ENCODE results near the gene CACFD1. TPM values are rescaled to one million over a fixed set of nuclear protein-coding genes. Genes with fewer than 3 reads are reported as not detected.

The CACFD1 gene
- polyA plus RNA-seq, 3 donors, result 5.0 to 6.7 (median 5.1) TPM

GRCh38 chr9:133496861-133497842 is 37.4 kb downstream of the CACFD1 start:
- Mint-ChIP-seq H3K9me3 (peaks cover 6 to 19% (median 13%) of the 10 kb centered on the region in 7 donors), H3K4me1 (no peaks in the 10 kb centered on the region), H3K27me3 (ENCODE audit: low read depth in 3 of 3) (peaks cover 0 to 4% (median 2%) of the 10 kb centered on the region in 3 donors), H3K4me3 (no peak overlapping the region), H3K36me3 (no peaks in the 10 kb centered on the region), H3K27ac (no peak overlapping the region)
- H4K20me1 ChIP-seq (ENCODE audit: insufficient read depth, low read length), result no peaks in the 10 kb centered on the region
- H3K79me2 ChIP-seq (ENCODE audit: insufficient read depth, low read length), result no peaks in the 10 kb centered on the region
- WGBS (ENCODE audit: insufficient coverage), result 89% methylated on average over 34 of the region's 35 CpGs
- H3K9me3 ChIP-seq (replicated peaks in 1 of 2; ENCODE audit: control insufficient read depth in 1 of 2, insufficient read depth in 1 of 2, low read length in 2 of 2), result peaks cover 7 to 11% of the 10 kb centered on the region in 2 donors
- no peak for TF ChIP-seq CTCF (IDR thresholded peaks at IDR 0.05)
- intact Hi-C loops (cut with micrococcal nuclease), result no loop called here
- H3K4me1 ChIP-seq (ENCODE audit: control insufficient read depth in 1 of 2, insufficient read depth in 2 of 2, low read length in 2 of 2), result no peaks in the 10 kb centered on the region
- no peak overlapping the region for H3K27ac ChIP-seq (ENCODE audit: low read depth in 1 of 2, low read length in 2 of 2)
- no peak overlapping the region for H3K4me2 ChIP-seq (replicated peaks; ENCODE audit: extremely low read depth, low read length, poor library complexity, severe bottlenecking)
- H3K4me3 ChIP-seq (replicated peaks in 1 of 3; ENCODE audit: low read depth in 2 of 3, low read length in 3 of 3), result no peak overlapping the region
- DNase-seq, result no peak
- no peaks in the 10 kb centered on the region for H3K27me3 ChIP-seq (ENCODE audit: control insufficient read depth in 2 of 2, insufficient read depth in 2 of 2, low read length in 2 of 2)
- no peaks in the 10 kb centered on the region for H3K36me3 ChIP-seq (replicated peaks in 1 of 2; ENCODE audit: control insufficient read depth in 1 of 2, insufficient read depth in 2 of 2, low read length in 2 of 2)
- no peak overlapping the region for H2AFZ ChIP-seq (ENCODE audit: insufficient read depth, low read depth, low read length, poor library complexity, severe bottlenecking)
- no peak overlapping the region for H3K9ac ChIP-seq (ENCODE audit: insufficient read depth, low read length, poor library complexity, severe bottlenecking)

- Histone ChIP-seq H3K27me3 (ENCODE audit: control insufficient read depth in 2 of 2, insufficient read depth in 2 of 2, low read length in 2 of 2) (peaks cover 0 to 2% of the 10 kb centered on the region in 2 donors), H3K4me1 (ENCODE audit: control insufficient read depth in 1 of 2, insufficient read depth in 2 of 2, low read length in 2 of 2) (no peaks in the 10 kb centered on the region), H3K9me3 (replicated peaks in 1 of 2; ENCODE audit: control insufficient read depth in 1 of 2, insufficient read depth in 1 of 2, low read length in 2 of 2) (peaks cover 7 to 16% of the 10 kb centered on the region in 2 donors), H4K20me1 (ENCODE audit: insufficient read depth, low read length) (no peaks in the 10 kb centered on the region), H3K27ac (ENCODE audit: low read depth in 1 of 2, low read length in 2 of 2) (no peak overlapping the region), H3K4me3 (replicated peaks in 1 of 3; ENCODE audit: low read depth in 2 of 3, low read length in 3 of 3) (no peak overlapping the region), H3K4me2 (replicated peaks; ENCODE audit: extremely low read depth, low read length, poor library complexity, severe bottlenecking) (no peak overlapping the region), H2AFZ (ENCODE audit: insufficient read depth, low read depth, low read length, poor library complexity, severe bottlenecking) (no peak overlapping the region), H3K9ac (ENCODE audit: insufficient read depth, low read length, poor library complexity, severe bottlenecking) (no peak overlapping the region), H3K79me2 (ENCODE audit: insufficient read depth, low read length) (no peaks in the 10 kb centered on the region), H3K36me3 (replicated peaks in 1 of 2; ENCODE audit: control insufficient read depth in 1 of 2, insufficient read depth in 2 of 2, low read length in 2 of 2) (no peaks in the 10 kb centered on the region)
- peaks cover 6 to 27% (median 20%) of the 10 kb centered on the region in 7 donors for H3K9me3 Mint-ChIP-seq
- no peak for DNase-seq
- TF ChIP-seq CTCF (IDR thresholded peaks at IDR 0.05), result no peak
- H3K4me3 Mint-ChIP-seq, result no peak overlapping the region
- intact Hi-C loops (cut with micrococcal nuclease), result no loop called here
- no peaks in the 10 kb centered on the region for H3K4me1 Mint-ChIP-seq
- H3K27me3 Mint-ChIP-seq (ENCODE audit: low read depth in 3 of 3), result peaks cover 0 to 9% (median 4%) of the 10 kb centered on the region in 3 donors
- H3K36me3 Mint-ChIP-seq, result no peaks in the 10 kb centered on the region
- H3K27ac Mint-ChIP-seq, result no peak overlapping the region
- 86% methylated on average over 19 of the region's 19 CpGs for WGBS (ENCODE audit: insufficient coverage)
These were observed 39.5 kb downstream of the CACFD1 start for GRCh38 chr9:133499132-133499891.
